HG03342 (cell line): ENCODE data around the gene LRRIQ4.

ENCODE experiments used
- ATAC-seq: cut with Tn5 transposase; IDR thresholded peaks from one replicate; pipeline ENCODE4 v1.9.1; 2021; ENCODE audit warnings: mild to moderate bottlenecking, moderate library complexity; ENCODE audit not compliant: unreplicated experiment

The LRRIQ4 gene

GRCh38 chr3:169850618-169851017 is 37.9 kb downstream of the LRRIQ4 start:
- ATAC-seq, result no peak

- ATAC-seq, result no peak
These were observed 42.8 kb downstream of the LRRIQ4 start for GRCh38 chr3:169855514-169855913.

DNA sequence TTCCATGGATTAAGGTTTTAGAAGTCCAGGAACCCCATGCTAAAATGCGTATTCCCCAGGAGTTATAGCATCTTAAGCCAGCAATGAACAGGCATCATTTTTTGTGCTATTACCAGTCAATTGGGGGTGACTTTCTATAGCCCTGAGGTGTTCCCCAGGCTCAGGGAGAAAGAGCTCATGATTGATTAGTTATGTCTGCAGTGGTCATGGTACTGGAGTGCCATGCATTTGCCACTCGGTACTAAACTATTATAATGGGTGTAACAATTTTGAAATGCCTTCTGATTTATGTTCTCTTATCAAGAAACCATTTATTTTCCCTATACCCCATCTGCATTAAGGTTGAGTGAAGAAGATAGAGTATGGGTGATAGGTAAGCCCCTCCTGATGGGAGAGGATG is 45.1 kb downstream of the LRRIQ4 start:
- ATAC-seq, result no peak

DNA sequence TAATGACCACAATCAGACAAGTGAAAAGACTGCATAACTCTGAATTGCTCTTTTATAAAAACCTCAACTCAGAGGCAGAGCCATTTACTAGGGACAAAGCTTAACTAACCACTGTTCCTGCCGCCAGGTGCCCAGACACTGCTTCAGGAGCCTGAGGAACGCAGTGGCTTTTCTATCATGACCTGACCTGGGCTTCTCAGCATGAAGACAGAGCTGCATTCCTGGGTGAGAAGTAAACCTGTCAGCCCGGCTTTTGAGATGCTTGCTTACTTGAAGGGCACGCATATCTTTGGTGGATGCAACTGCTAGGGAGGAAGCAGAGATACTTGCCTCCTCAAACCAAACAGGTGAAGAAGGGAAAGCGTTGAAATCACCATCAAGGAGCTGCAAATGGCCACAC is 49.2 kb downstream of the LRRIQ4 start:
- ATAC-seq, result no peak

DNA sequence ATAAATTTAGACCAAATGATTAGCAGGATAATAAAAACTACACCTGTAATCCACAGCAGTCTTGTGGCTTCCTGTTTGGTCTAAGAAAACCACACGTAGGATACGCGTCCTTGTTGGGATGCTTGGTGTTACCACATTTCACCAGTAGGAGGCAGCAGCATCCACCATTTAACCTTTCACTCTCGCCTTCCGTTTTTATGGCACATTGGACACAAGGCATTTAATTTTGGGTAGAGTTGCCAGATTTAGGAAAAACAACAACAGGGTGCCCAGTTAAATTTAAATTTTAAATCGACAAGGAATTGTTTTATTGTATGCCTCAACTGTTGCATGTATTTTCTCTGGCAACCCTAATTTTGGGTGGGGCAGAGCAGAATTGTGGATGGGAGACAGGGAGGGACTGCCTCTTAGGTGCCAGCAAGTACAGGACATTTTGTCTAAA is 50.8 kb downstream of the LRRIQ4 start:
- ATAC-seq, result peak; percentile 71

DNA sequence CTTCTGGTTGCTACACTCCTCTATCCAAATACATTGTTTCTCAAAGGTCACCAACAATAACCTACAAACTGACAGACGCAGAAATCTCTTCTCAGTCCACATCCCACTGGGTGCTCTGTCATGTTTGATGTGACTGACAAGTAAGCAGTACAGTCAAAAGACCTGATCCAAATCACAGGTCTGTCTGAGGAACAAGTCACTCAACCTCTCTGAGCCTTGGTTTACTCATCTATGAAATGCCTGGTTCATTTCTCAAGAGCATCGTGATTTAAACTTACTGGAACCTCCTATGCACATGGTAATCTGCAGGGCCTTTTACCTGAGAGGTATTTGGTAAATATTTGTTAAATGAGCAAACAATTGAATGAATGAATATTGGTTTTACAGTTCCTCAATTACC is 51.6 kb downstream of the LRRIQ4 start:
- ATAC-seq, result no peak

DNA sequence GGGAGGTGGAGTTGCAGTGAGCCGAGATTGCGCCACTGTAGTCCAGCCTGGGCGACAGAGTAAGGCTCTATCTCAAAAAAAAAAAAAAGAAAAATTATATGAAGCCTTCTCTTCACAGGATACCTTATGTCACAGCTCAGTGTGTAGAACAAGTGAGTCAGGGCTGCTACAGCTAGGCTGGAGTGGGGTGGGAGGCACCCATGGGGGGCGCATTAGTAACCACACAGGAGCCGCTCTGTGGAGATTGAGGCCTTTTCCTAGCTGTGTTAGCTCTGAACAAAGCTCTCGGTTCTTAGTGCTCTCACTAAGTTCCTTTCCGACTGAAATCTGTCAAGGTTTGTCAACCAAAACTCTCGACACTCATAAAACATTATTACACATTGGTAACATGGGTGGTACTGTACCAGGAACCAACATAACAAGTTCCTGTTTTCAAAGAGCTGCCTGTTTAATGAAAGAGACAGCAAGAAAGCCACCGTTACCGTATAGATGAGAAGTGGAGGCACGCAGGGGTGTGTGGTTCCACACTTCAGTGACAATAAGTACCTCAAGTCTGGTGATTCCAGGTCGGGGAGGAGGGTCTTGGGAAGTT is 52.6 kb downstream of the LRRIQ4 start:
- ATAC-seq, result no peak

- ATAC-seq, result no peak
These were observed 55.0 kb downstream of the LRRIQ4 start for GRCh38 chr3:169867584-169868210.

DNA sequence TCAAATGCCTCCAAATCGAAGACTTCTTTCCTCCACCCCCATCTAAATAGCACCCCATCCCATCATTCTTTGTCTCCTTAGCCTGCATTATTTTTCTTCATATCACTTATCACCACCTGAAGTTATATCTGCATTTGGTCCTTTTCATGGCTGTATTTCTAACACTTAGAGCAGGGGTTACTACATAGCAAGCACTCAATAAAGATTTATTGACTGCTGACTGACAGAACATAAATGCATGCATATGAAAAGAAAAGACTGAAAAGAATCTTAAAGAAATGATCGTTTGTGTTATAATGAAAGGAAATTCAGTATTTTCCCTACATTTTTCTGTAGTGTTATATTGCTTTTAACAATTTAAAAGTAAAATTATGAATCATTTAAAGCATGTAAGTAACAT is 55.7 kb downstream of the LRRIQ4 start:
- no peak for ATAC-seq

DNA sequence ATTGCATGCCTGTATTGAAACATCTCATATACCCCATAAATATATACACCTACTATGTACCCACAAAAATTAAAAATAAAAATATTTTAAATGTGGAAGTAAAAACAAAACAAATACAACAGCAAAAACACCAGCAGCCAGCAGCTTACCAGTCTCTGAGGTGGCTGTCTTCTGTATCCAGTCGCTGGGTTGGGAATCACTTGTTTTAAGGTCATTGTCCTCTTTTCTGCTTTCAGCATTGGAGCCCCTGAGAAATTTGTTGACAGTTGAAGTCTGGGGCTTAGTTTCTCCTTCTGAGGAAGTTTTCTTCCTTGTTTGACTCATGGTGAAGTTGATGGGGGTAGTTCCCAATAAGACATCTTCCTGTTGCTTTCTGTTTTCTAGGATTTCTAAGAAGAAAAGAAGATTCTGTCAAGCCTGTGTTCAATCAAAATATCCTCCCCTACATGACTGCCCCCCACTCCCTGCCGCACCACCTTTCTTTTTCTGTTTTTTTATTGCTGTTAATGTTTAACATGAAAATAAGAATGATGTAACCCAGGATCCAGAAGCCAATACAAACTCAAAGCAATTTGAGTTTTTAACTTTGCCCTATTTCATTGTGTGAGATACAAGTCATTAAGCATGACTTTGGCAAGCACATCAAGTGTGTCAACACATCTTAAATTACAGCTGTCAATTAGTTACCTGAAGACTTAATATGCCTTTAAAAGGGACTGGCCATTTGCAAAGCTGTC is 57.0 kb downstream of the LRRIQ4 start, which contains the start of gene LRRC31:
LRRC31 (minus strand) TSS at position 452 of the 737 bp plus-strand sequence; CDS start at position 324, 128 bp downstream.
- no peak for ATAC-seq

GRCh38 chr3:169871129-169871886 is 58.6 kb downstream of the LRRIQ4 start:
- ATAC-seq, result no peak

- no peak for ATAC-seq
These were observed 66.4 kb downstream of the LRRIQ4 start for GRCh38 chr3:169879013-169879557.

DNA sequence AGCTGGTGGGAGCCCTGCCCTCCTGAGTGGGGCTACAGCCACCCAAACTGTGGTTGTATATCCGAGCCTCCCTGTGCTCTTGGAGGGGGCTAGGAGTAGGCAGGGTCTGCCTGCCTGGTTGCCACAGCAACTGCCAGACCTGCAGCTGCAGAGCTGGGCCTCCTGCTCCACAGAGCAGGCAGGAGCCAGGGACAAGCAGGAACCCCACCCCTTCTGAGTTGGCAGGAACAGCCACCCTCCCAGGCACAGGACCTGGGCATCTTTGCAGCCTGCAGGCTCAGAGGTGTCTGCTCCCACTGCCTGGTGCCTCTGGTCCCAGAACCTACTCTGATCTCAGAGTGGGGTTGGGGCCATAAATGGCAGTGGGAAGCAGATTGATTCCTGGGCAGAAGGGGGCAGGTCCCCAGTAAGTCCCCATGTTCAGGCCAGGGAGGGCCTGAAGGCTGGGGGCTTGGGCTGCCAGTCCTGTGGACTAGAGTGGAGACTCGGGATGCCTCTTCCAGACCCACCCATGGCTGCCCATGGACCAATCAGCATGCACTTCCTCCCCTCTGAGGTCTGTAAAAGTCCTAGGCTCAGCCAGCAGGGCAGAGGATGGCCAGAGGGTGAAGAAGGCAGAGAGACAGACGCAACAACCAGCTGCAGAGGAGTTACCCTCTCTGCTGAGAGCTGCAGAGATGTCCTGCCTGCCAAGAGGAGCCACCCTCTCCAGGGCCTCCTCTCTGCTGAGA is 67.3 kb downstream of the LRRIQ4 start:
- no peak for ATAC-seq

GRCh38 chr3:169880576-169881250 is 68.0 kb downstream of the LRRIQ4 start:
- ATAC-seq, result no peak

DNA sequence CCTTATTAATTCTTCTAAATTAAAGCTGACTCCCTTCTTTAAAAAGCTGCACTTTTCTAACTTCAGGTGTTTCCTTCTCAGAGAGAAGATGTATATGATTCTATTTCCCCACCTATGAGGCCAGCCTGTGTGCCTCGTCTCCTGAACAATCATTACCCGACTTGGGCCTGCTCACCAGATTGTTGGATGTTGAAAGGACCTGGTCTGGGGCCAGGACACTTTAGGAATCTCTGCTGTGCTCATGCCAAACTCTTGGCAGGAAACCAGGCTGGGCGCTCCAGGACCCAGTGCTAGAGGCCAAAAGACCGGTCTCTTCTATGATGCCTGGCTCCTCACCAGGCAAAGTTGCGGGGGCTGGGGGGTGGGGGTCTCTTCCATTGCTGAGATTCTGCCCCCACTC is 74.0 kb downstream of the LRRIQ4 start:
- no peak for ATAC-seq
